Stimulated activated CD4-positive, alpha-beta T cell treated with anti-CD3 and anti-CD28 coated beads, Interleukin-2, amount 100 ng/mL, for 48 hours (primary cell): ENCODE measurements around the gene FLYWCH1.

Source experiments
- DNase-seq, 2 donors: peaks; one replicate each; pipeline ENCODE4 v3.0.0-alpha.2; 2020

The FLYWCH1 gene

DNA sequence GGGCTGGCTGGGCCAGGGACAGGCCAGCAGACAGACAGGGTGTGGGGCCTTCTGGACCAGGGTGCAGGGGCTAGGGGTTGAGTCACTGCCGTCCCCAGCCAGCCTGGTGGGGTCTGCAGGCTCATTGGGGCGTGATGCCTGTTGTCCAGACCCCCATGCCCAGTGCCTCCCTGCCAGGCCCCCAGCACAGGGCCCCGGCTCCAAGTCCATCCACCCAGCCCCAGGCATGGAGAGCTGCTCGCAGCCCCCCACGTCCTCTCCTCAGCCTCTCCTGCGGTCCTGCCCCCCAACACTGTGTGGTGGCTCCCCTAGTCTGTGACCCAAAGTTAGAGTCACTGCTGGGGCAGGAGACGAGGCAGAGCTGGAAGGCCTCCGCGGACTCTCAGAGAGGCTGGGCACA is 75.6 kb downstream of the FLYWCH1 start:
- DNase-seq = no peak

- DNase-seq = no peak
Observed at GRCh38 chr16:2987833-2988232, 76.1 kb downstream of the FLYWCH1 start.

DNA sequence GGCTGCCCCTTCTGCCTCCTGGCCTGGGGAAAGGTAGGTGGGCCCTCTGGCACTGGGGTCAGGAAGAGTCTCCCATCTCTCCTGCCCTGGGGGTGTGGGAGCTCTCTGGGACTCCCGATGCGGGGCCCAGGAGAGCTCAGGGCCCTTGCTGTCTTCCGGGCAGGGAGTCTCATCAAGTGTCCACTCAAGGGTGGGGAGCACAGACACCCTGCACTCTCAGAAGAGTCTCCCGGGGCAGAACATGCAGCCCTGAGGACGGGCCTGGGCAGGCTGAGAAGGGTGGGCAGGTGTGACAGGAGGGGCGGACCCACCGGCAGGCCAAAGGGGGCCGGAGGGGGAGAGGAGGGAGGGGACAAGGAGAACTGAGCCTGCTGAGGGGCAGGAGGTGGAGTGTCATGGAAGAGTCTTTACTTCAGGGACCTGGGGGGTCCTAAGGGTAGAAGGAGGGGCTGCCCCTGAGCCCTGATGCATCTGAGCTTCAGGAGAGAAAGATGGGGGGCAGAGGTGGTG is 76.9 kb downstream of the FLYWCH1 start:
- DNase-seq = no peak

- no peak for DNase-seq
Observed at GRCh38 chr16:2990891-2991290, 79.2 kb downstream of the FLYWCH1 start.

DNA sequence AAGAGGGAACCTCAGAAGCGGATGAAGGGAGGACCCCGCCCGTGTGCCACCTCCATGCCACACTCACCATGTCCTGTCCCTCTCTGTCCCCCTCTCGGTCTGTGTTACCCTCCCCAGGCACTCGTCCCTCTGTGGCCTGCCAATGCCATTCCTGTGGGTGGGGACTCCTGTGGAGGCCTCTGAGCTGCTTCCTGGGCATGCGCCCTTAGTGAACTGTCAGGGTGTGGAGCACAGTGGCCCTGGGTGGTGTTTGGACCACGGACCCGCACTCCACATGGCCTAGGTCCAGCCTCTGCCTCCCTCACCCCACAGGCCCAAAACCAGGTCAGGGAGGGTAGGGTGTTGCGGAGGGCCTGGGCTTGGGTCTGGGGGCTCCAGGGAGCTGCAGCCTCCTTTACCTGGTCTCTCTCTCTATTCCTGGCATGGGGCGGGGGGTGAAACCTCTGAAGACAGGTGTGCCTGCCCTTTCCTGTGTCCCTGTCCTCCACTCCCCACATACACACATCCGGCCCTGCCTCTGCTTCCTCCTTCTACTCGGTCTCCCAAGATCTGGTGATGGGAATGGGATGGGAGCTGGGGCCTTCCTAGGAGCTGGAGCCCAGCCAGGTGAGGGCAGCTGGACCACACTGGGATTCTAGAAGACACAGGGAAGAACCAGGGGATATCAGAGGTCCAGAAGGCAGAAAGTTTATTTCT is 80.0 kb downstream of the FLYWCH1 start:
- no peak for DNase-seq

DNA sequence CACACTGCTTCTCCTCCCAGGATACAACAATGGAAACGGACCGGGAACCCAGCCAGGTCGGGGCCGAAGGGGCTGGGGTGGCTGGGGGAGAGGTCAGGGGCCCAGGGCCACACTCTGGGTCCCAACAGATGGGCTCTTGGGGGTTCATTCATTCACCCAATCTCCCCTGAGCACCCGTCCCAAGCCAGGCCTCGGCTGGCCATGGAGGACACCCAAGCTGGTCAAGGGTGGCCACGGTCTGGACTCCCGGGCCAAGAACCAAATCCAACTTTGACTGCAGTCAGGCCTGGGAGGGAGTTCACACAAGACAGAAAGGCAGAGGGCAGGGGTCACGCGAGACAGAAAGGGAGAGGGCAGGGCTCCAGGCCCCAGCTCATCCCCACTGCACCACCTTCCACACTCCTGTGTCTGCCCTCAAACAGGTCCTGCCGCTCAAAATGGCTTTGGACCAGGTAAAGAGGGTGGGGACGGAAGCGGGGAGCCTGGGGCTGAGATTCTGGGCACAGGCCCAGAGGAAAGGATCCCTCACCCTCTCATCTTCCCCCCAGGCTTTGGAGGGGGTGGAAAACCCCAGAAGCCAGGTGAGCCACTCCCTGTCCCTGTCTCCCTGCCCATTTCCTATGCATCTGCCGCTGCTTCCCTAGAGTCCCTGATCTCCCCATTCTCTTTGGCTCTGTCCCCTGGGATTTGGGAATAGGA is 80.8 kb downstream of the FLYWCH1 start:
- DNase-seq = no peak

GRCh38 chr16:2996298-2996697 is 84.6 kb downstream of the FLYWCH1 start:
- DNase-seq = no peak

DNA sequence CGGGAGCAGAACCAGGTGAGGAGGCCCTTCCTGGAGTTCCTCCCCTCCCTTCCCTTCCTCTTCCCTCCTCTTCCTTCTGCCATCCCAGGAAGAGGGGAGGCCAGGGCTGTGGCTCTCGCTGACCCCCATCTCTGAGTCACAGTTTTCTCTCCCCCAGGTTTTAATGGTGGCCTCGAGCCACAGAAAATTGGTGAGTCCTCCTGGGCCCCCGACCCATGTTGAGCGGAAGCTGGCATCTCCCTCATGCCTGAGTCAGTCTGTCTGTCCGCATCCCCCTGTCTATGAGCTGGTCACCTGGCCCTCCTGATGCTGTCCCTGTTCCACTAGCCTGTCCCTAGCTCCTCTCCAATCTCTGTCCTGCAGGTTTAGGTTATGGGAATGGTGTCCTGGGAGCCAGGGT is 88.2 kb downstream of the FLYWCH1 start:
- DNase-seq = no peak

DNA sequence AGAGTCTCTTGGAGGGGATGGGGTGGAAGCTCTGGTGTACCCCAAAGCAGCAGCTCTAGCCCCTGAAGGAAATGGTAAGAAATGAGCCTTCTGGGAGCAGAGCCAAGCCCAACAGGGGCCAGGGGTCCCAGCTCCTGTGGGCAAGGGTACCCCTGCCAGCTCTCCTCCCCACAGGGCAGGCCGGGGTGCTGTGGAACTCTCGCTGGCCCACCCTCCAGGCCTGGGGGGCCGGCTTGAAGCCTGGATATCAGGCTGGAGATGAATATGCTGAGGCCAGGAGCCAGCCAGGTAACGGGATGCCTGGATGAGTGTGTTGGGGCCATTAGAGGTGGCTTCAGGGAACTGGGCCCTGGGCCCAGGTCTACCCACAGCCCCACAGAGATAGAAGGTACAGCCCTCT is 88.8 kb downstream of the FLYWCH1 start:
- DNase-seq = no peak
